PC-9 (cell line): Measurements from ENCODE around the gene SHE. TPM values are rescaled to one million over a fixed set of nuclear protein-coding genes. Genes with fewer than 3 reads are reported as not detected.

ENCODE experiments used
- BruUV-seq: library from RNA; stranded (reverse); fragments of 400-500 nt; replicated peaks from 2 replicates; lab custom pipeline; 2021; lab: Mats Ljungman, UMichigan
- CTCF ChIA-PET: fragments of 300-600 bp; sonication (Branson Sonifier 250); formaldehyde crosslinking; loops from one replicate; lab custom pipeline; 2022; ENCODE audit warnings: antibody characterized with exemption; lab: Charles Lee
- POLR2A ChIA-PET: fragments of 300-600 bp; sonication (Branson Sonifier 250); formaldehyde crosslinking; loops from one replicate; lab custom pipeline; 2022; ENCODE audit warnings: antibody characterized with exemption; ENCODE audit not compliant: unreplicated experiment; lab: Charles Lee
- DNase-seq, 2 experiments: peaks; one replicate each; pipeline versions ENCODE4 v3.0.0 to v3.0.0-alpha.2; 2015 to 2022; ENCODE audit warnings: mixed read lengths in 1 of 2
- H2AFZ ChIP-seq: fragments of 200-600 bp; sonication (generic); 2 replicates; pipeline ENCODE4 v1.8.1; 2017; ENCODE audit warnings: antibody characterized with exemption
- H3F3A ChIP-seq: fragments of 200-600 bp; sonication (generic); 2 replicates; pipeline ENCODE4 v1.8.1; 2017; ENCODE audit warnings: antibody characterized with exemption, mild to moderate bottlenecking, low read depth; ENCODE audit not compliant: insufficient read depth
- H3K27ac ChIP-seq: fragments of 200-600 bp; sonication (generic); 2 replicates; pipeline ENCODE4 v1.6.1; 2016; ENCODE audit warnings: mixed run types
- H3K27me3 ChIP-seq: fragments of 200-600 bp; sonication (generic); 2 replicates; pipeline ENCODE4 v1.6.1; 2016; ENCODE audit warnings: low read depth, mixed run types; ENCODE audit not compliant: insufficient read depth
- H3K36me3 ChIP-seq: fragments of 200-600 bp; sonication (generic); 2 replicates; pipeline ENCODE4 v1.6.1; 2016; ENCODE audit warnings: low read depth, mixed run types
- H3K4me1 ChIP-seq: fragments of 200-600 bp; sonication (generic); replicated peaks from 2 replicates; pipeline ENCODE4 v1.6.1; 2016; ENCODE audit warnings: mixed run types; ENCODE audit not compliant: insufficient read depth
- H3K4me2 ChIP-seq: fragments of 200-600 bp; sonication (generic); 2 replicates; pipeline ENCODE4 v1.6.1; 2017; ENCODE audit warnings: mixed run types
- H3K4me3 ChIP-seq: fragments of 200-600 bp; sonication (generic); 2 replicates; pipeline ENCODE4 v1.6.1; 2016; ENCODE audit warnings: mixed run types
- H3K79me2 ChIP-seq: fragments of 200-600 bp; sonication (generic); 2 replicates; pipeline ENCODE4 v1.6.1; 2017; ENCODE audit warnings: low read depth, mixed run types
- H3K9me2 ChIP-seq: fragments of 200-600 bp; sonication (generic); 2 replicates; pipeline ENCODE4 v1.8.1; 2017; ENCODE audit warnings: mild to moderate bottlenecking; ENCODE audit not compliant: insufficient read depth
- H3K9me3 ChIP-seq: fragments of 200-600 bp; sonication (generic); 2 replicates; pipeline ENCODE4 v1.8.1; 2016; ENCODE audit warnings: low read depth; ENCODE audit not compliant: insufficient read depth
- H4K20me1 ChIP-seq: fragments of 200-600 bp; sonication (generic); 2 replicates; pipeline ENCODE4 v1.8.1; 2017; ENCODE audit not compliant: insufficient read depth
- CTCF ChIP-seq: fragments of 200-600 bp; sonication (generic); conservative IDR thresholded peaks from 2 replicates; pipeline ENCODE4 v1.6.1; 2017; ENCODE audit warnings: mixed run types, antibody characterized with exemption, mild to moderate bottlenecking, moderate library complexity
- EZH2 ChIP-seq: fragments of 200-600 bp; sonication (generic); IDR thresholded peaks from 2 replicates; pipeline ENCODE4 v1.8.0; 2017; ENCODE audit warnings: antibody characterized with exemption, low read depth
- intact Hi-C: fragments of 100-400 bp; cut with micrococcal nuclease; formaldehyde crosslinking; loops from one replicate; pipeline ENCODE4 v1.10.0; 2022; ENCODE audit not compliant: unreplicated experiment
- total RNA-seq: library from RNA; stranded (reverse); gene quantifications from 2 replicates; pipeline ENCODE4 v1.2.3, GENCODE V29; 2021

Gene SHE
- total RNA-seq, 1 experiment from 2014 or later, result not detected

GRCh38 chr1:154469844-154470560 lies 32.2 kb downstream of the SHE start:
- no peaks in the 10 kb centered on the region for H3K36me3 ChIP-seq
- no peaks in the 10 kb centered on the region for H3K27me3 ChIP-seq
- H3K9me3 ChIP-seq, result no peaks in the 10 kb centered on the region
- H2AFZ ChIP-seq, result no peak overlapping the region
- H3K4me1 ChIP-seq, result no peaks in the 10 kb centered on the region
- H3K4me3 ChIP-seq, result no peak overlapping the region
- no peaks in the 10 kb centered on the region for H3K79me2 ChIP-seq
- intact Hi-C loops, result no loop called here
- H4K20me1 ChIP-seq, result no peaks in the 10 kb centered on the region
- H3F3A ChIP-seq, result peaks cover 4% of the 10 kb centered on the region; the same call in 1 of the 2 replicates
- CTCF ChIA-PET, result no interaction called here
- POLR2A ChIA-PET, result interaction anchor here (0.5 kb wide), 1 partner anchor 352 kb away, joined by 3 read pairs; no protein-coding TSS in a partner anchor
- TF ChIP-seq EZH2 (no peak), CTCF (no peak)
- H3K9me2 ChIP-seq, result no peaks in the 10 kb centered on the region
- DNase-seq, result no peak
- no TSS peak for BruUV-seq
- H3K27ac ChIP-seq, result no peak overlapping the region
- no peak overlapping the region for H3K4me2 ChIP-seq

GRCh38 chr1:154468535-154469250 lies 33.5 kb downstream of the SHE start:
- Histone ChIP-seq H3K4me1 (peaks cover 1% of the 10 kb centered on the region), H3K4me2 (no peak overlapping the region), H3K27ac (no peak overlapping the region), H3K79me2 (no peaks in the 10 kb centered on the region), H3K9me3 (no peaks in the 10 kb centered on the region), H3K4me3 (no peak overlapping the region), H3F3A (no peaks in the 10 kb centered on the region), H3K27me3 (no peaks in the 10 kb centered on the region), H3K36me3 (no peaks in the 10 kb centered on the region), H4K20me1 (no peaks in the 10 kb centered on the region), H3K9me2 (no peaks in the 10 kb centered on the region), H2AFZ (no peak overlapping the region)
- intact Hi-C loops, result no loop called here
- no peak for DNase-seq
- POLR2A ChIA-PET, result interaction anchor here (0.7 kb wide), 1 partner anchor 20 kb away, joined by 3 read pairs; no protein-coding TSS in a partner anchor
- TF ChIP-seq EZH2, result no peak
- no peak for TF ChIP-seq CTCF
- no TSS peak for BruUV-seq
- CTCF ChIA-PET, result no interaction called here

GRCh38 chr1:154467434-154468102 lies 34.6 kb downstream of the SHE start:
- Histone ChIP-seq H3K9me2 (no peaks in the 10 kb centered on the region), H3K27ac (no peak overlapping the region), H3K4me1 (peaks cover 12% of the 10 kb centered on the region), H4K20me1 (no peaks in the 10 kb centered on the region), H3K4me2 (no peak overlapping the region), H3K4me3 (no peak overlapping the region), H3K36me3 (no peaks in the 10 kb centered on the region), H3K79me2 (no peaks in the 10 kb centered on the region), H3K9me3 (no peaks in the 10 kb centered on the region), H3K27me3 (no peaks in the 10 kb centered on the region), H2AFZ (no peak overlapping the region), H3F3A (no peaks in the 10 kb centered on the region)
- no peak for DNase-seq
- CTCF ChIA-PET, result interaction anchor here (0.6 to 0.7 kb wide), 2 partner anchors 139 to 757 kb away, joined by 3 to 23 read pairs; no protein-coding TSS in a partner anchor
- intact Hi-C loops, result no loop called here
- no peak for TF ChIP-seq CTCF
- TF ChIP-seq EZH2, result no peak
- BruUV-seq, result no TSS peak
- POLR2A ChIA-PET, result interaction anchor here (0.6 to 0.7 kb wide), 2 partner anchors 21 to 147 kb away, joined by 3 to 5 read pairs; partner anchors contain the start of gene AQP10
